GM12872 (cell line): ENCODE results near the gene CHST3.

ENCODE experiments used
- TF ChIP-seq, protein P1 (sequence below): IDR thresholded peaks from 3 replicates; pipeline ENCODE4 v1.5.1; 2011; ENCODE audit warnings: low read depth, mild to moderate bottlenecking, low read length, moderate library complexity; ENCODE audit not compliant: insufficient read depth

The CHST3 gene

DNA sequence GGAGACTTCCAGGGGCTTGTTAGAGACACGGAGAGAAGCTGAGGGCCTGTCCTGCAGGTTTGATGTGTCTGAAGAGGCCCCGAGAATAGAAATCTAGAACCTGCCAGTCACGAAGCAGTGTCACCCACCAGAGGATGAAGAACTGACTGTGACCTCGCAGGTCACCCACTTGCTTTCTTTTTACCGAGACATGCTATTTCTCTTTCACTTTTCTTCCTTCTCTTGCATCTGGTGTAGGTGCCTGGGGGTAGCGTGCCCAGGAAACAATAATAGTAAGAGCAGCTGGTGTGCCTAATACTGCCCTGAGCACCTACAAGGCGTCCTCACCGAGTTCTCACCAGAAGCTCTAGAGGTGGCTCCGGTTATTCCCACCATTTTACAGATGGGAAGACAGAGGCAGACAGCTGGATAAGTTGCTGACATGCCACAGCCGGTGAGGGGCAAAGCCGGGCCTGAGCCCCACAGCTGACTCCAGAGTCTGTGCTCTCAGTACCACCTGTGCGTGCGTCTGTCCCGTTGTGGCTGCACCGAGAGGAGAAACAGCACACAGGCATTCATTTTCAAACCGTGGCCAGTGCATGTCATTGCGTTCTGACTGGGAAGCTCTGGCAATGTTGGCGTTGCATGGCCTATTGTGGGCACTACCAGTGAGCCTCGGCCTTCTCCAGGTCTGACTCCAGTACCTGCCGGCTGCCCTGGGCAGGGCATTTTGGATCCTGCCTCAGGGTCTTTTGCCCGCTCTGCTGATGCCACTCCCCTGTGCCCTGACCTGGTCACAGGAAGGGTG is 7.8 kb downstream of the CHST3 start:
- TF ChIP-seq, protein P1, sequence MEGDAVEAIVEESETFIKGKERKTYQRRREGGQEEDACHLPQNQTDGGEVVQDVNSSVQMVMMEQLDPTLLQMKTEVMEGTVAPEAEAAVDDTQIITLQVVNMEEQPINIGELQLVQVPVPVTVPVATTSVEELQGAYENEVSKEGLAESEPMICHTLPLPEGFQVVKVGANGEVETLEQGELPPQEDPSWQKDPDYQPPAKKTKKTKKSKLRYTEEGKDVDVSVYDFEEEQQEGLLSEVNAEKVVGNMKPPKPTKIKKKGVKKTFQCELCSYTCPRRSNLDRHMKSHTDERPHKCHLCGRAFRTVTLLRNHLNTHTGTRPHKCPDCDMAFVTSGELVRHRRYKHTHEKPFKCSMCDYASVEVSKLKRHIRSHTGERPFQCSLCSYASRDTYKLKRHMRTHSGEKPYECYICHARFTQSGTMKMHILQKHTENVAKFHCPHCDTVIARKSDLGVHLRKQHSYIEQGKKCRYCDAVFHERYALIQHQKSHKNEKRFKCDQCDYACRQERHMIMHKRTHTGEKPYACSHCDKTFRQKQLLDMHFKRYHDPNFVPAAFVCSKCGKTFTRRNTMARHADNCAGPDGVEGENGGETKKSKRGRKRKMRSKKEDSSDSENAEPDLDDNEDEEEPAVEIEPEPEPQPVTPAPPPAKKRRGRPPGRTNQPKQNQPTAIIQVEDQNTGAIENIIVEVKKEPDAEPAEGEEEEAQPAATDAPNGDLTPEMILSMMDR: no peak

DNA sequence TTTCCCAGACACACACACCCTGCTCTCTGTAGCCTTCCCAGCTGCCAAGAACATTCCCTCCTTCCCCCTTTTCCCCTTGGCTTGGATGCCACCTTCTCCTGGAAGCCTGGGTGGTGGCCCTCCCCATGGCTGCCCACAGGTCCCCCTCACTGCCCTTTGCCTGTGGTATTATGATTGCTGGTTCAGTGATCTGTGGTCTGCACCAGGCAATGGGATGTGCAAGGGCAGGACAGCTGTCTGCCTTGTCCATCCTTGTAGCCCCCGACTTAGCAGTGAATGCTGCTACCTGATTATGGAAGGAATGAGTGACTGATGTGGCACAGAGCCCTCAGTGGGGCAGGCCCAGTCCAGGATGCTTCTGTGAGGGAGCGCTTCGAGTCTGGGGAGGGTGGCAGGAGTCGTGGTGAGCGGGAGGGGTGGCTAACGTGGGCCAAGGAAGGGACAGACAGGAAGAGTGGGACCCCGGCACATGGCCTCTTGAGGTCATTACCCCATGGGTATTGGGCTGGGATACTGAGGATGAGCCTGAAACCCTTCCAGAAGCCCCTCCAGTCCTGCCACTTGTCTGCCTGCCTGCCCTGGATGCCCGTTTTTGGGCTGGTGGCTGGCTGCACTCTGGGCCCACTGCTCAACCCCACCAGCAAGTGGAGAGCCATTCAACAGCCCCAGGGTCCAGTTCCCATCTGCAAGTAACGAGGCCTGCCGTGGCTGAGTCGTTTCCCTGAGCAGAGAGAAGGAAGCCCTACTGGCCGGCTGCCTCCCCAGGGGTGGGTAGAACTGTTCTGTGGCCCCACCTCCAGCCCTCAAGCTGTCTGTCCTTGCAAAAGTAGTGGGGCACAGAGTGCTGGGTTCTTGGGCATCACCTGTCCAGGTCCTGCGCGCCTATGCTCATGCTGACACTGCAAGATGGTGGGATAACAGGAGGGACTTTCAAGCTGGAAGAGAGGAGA is 8.8 kb downstream of the CHST3 start:
- TF ChIP-seq, protein P1: no peak

DNA sequence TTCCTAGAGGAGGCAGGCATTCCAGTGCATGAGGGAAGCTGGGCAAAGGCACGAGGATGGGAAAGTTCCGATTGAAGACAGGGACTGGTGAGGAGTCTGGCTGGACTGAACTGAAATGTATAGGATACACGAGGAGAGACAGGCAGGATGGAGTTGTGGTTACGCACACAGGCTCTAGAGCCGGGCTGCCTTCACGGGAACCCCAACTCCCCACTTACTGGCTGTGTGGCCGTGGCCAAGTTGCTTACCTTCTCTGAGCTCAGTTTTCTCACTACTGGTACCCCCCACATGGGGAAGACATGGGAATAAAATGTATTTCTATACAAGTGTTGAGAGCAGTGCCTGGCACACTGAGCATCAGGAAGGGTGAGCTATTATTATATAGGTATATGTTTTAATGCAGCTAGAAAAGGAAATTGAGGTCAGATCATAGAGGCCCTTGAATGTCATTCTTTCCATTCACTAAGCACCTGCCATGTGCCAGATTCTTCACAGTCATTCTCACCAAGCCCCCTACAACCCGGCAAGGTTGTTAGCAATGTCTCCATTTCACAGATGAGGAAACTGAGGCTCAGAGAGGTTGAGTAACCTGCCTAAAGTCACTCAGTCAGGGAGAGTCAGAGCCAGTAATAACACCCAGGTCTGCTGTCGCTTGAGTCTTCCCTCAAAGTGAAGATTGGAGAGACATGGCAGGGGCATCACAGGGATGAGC is 9.7 kb downstream of the CHST3 start:
- TF ChIP-seq, protein P1: no peak

DNA sequence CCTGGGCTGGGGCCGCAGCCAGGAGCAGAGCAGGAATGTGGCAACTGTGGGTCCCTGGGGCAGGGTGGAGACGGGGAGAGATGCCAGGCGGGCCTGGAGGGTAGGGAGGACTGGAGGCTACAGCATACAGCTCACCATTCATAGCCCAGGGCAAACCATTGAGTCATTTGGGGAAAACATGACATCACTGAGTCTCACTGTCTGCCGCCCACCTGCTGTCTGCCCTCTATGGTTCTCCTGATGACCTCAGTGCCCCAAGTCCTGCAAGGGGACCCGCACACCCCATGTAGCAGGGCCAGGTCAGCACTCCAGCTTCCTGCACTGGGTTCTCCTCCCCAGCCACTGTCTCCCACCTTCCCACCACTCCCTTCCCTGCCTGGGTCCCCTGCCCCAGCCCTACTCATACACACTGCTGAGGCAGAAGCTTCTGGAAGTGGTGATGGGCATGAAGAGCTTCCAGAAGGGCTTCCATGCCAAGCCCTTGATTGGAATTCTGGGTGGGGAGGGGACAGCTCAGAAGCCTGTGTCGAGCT is 10.4 kb downstream of the CHST3 start:
- TF ChIP-seq, protein P1: no peak

DNA sequence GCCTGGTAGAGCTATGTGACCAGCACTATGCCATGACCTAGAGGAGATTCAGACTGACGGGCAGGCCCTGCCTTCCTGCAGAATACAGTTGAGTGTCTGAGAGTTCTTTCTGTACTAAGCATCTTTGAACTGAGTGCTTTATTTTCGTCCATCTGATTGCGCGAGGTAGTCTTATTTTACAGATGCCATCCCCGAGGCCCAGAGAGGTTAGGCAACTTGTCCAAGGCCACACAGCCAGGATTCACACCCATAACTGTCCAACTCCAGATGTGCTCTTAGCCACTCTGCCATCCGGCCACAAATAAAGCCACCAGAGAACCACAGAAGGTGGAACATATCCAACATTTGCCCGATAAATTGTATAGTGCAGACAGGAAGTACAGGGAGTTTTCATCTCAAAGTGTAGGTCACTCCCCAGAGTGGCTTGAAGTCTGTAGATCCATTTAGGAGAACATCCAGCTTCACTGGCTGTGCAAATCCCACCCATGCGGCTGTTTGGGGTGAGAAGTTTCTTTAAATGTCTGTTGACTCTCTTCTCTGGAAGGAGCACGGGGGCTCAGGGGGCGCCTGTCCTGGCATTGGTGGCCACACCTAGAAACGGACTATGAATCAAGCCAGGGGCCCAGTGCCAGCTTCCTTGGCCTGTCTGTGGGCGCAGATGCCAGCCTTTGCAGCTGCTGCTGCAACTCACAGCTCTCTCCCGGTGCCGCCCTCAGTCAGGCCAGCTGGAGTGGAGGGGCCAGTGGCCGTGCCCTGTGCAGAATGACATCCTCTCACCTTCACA is 11.1 kb downstream of the CHST3 start:
- TF ChIP-seq, protein P1: no peak

DNA sequence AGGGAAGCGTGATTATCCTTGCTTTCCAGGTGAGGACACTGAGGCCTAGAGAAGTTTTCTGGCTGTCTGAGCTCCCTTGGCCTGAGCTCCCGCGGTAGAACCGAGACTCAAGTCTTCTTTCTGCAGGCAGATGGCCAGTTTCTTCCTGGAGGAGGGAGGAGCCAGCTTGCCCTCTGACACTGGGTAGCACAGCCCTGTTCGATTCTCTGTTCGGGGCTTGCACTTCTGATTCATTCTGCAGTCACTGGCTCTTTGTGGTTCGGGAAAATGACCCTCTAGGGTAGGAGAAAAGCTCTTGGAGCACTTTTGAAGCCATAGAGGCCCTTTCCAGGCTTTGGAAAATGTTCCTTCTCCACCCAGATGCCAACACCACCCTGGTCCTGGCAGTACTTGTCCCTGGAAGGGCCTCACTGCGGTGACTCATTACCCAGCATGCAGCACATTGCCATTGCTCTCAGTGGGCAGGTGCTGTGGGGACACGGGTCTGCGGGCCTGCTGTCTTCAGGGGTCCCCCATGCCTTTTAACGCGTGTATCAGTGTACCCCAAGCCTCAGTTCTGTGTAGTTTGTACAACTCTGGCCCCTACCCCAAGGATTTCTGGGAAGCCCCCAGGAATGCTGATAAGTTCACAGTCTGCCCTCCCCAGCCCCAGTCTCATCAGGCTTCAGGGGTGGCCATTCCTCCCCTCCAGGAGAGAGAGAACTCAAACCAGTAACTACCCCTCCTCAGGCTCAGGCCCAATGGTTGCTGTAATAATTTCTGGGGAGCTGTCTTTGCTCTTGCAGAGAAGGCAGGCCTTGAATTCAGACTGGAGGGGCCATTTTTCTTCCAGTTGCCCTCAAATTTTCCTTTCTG is 11.9 kb downstream of the CHST3 start:
- TF ChIP-seq, protein P1: no peak
